Adrenal gland (tissue), 12 donors: Measurements from ENCODE around the gene FXYD5. TPM values are rescaled to one million over a fixed set of nuclear protein-coding genes. Genes with fewer than 3 reads are reported as not detected.

Source experiments
- polyA plus RNA-seq, 3 donors: library from polyadenylated mRNA; stranded (reverse); fragments of 200-250 nt in 2 of 3; fragments of 350-450 nt in 1 of 3; fragmentation: Illumina TruSeq in 1 of 3; extraction: RNeasy Lipid Tissue Mini Kit (QIAGEN cat#74804) in 1 of 3; gene quantifications; one replicate each; pipeline ENCODE4 v1.2.3, GENCODE V29; 2013 to 2014
- small RNA-seq, 2 donors: library from RNA; depleted of rRNA; stranded (forward); fragments of <200 nt; gene quantifications; one replicate each; pipeline ENCODE3, GENCODE V24; 2016
- total RNA-seq, 9 donors: library from RNA; depleted of rRNA in 4 of 9; stranded (reverse); fragments of >200 nt in 4 of 9; fragments of 120-200 nt in 1 of 9; fragmentation: NEBNext Ultra II Directional in 1 of 9; extraction: Animal tissue kit (Norgen Biotek cat#: 25700) in 1 of 9; gene quantifications; one replicate each; pipeline versions ENCODE4 v1.1.0 to v1.2.4, GENCODE V29; 2013 to 2023
- donor health status: healthy with polysubstance abuse.
- donor health status: Bipolar disorder and iron deficiency.
- donor health status: DM: yes; HTN: yes; CAD: no.
- donor health status: DM: no; HTN: no; CAD: no.
- donor health status: DM: no; HTN: no; CAD: no.
- donor health status: DM: yes; HTN: yes; CAD: no.

The FXYD5 gene
- total and polyA plus RNA-seq, 12 donors, result 4.2 to 123 (median 38.9) TPM

Small RNA genes lying within 50 kb of the gene (small RNA-seq; reads per million reads assigned to genes)
- gene AC020907.2, result 0 reads per million in 2 donors

Other genes with a start within 250 kb of the FXYD5 start
- 1 to 10 TPM; 2.1 to 5.6 (median 3.6) TPM for gene ZNF30, start 227.8 kb upstream of the FXYD5 start, total RNA-seq
- gene ZNF30, start 227.8 kb upstream of the FXYD5 start, polyA plus RNA-seq, result 1 to 10 TPM; 2.8 to 5.3 (median 3.6) TPM
- gene ZNF792, start 190.5 kb upstream of the FXYD5 start, total RNA-seq, result 1 to 10 TPM; 3.3 to 8.4 (median 6.8) TPM
- gene ZNF792, start 190.5 kb upstream of the FXYD5 start, polyA plus RNA-seq, result 1 to 10 TPM in 1 of 3 donors, under 1 TPM in 2; 0.61 to 2.1 (median 0.97) TPM
- 100 to 1,000 TPM in 1 of 9 donors, 10 to 100 TPM in 8; 31.2 to 101 (median 79.4) TPM for gene GRAMD1A, start 154.4 kb upstream of the FXYD5 start, total RNA-seq
- gene GRAMD1A, start 154.4 kb upstream of the FXYD5 start, polyA plus RNA-seq, result 100 to 1,000 TPM in 1 of 3 donors, 10 to 100 TPM in 2; 41.5 to 125 (median 74.9) TPM
- 10 to 100 TPM in 6 of 9 donors, 1 to 10 TPM in 2, under 1 TPM in 1; 0.83 to 34.5 (median 15.7) TPM for gene SCN1B, start 124.3 kb upstream of the FXYD5 start, total RNA-seq
- 10 to 100 TPM in 2 of 3 donors, 1 to 10 TPM in 1; 4.4 to 13.2 (median 11.6) TPM for gene SCN1B, start 124.3 kb upstream of the FXYD5 start, polyA plus RNA-seq
- 1 to 10 TPM in 2 of 9 donors, under 1 TPM in 6, not detected in 1; 0.20 to 2.6 (median 0.78) TPM for gene HPN, start 113.0 kb upstream of the FXYD5 start, total RNA-seq
- 1 to 10 TPM in 1 of 3 donors, under 1 TPM in 1, not detected in 1; 0.88 to 1.7 TPM for gene HPN, start 113.0 kb upstream of the FXYD5 start, polyA plus RNA-seq
- gene FXYD3, start 38.9 kb upstream of the FXYD5 start, total RNA-seq, result 1 to 10 TPM in 2 of 9 donors, under 1 TPM in 3, not detected in 4; 0.34 to 4.6 (median 0.75) TPM
- 1 to 10 TPM in 2 of 3 donors, under 1 TPM in 1; 0.35 to 4.0 (median 4.0) TPM for gene FXYD3, start 38.9 kb upstream of the FXYD5 start, polyA plus RNA-seq
- 1 to 10 TPM in 6 of 9 donors, under 1 TPM in 3; 0.17 to 4.4 (median 1.0) TPM for gene LGI4, start 19.7 kb upstream of the FXYD5 start, total RNA-seq
- 10 to 100 TPM in 2 of 3 donors, 1 to 10 TPM in 1; 1.8 to 22.4 (median 19.5) TPM for gene LGI4, start 19.7 kb upstream of the FXYD5 start, polyA plus RNA-seq
- 10 to 100 TPM in 3 of 9 donors, 1 to 10 TPM in 5, not detected in 1; 2.0 to 16.1 (median 6.6) TPM for gene FXYD1, start 15.9 kb upstream of the FXYD5 start, total RNA-seq
- 10 to 100 TPM in 2 of 3 donors, 1 to 10 TPM in 1; 5.5 to 58.6 (median 45.7) TPM for gene FXYD1, start 15.9 kb upstream of the FXYD5 start, polyA plus RNA-seq
- gene FXYD7, start 11.5 kb upstream of the FXYD5 start, total RNA-seq, result under 1 TPM in 1 of 9 donors, not detected in 8; 0.39 TPM
- under 1 TPM in 2 of 3 donors, not detected in 1; 0.64 to 0.67 TPM for gene FXYD7, start 11.5 kb upstream of the FXYD5 start, polyA plus RNA-seq
- gene FAM187B, start 74.0 kb downstream of the FXYD5 start, total RNA-seq, result under 1 TPM in 2 of 9 donors, not detected in 7; 0.06 to 0.18 TPM
- under 1 TPM in 2 of 3 donors, not detected in 1; 0.13 to 0.48 TPM for gene FAM187B, start 74.0 kb downstream of the FXYD5 start, polyA plus RNA-seq
- 100 to 1,000 TPM in 1 of 9 donors, 10 to 100 TPM in 8; 30.2 to 106 (median 54.7) TPM for gene LSR, start 94.3 kb downstream of the FXYD5 start, total RNA-seq
- 10 to 100 TPM in 2 of 3 donors, 1 to 10 TPM in 1; 8.2 to 87.8 (median 62.7) TPM for gene LSR, start 94.3 kb downstream of the FXYD5 start, polyA plus RNA-seq
- gene USF2, start 114.2 kb downstream of the FXYD5 start, total RNA-seq, result 100 to 1,000 TPM in 8 of 9 donors, 10 to 100 TPM in 1; 50.6 to 220 (median 145) TPM
- 100 to 1,000 TPM; 116 to 302 (median 169) TPM for gene USF2, start 114.2 kb downstream of the FXYD5 start, polyA plus RNA-seq
- gene HAMP, start 127.8 kb downstream of the FXYD5 start, total RNA-seq, result 1 to 10 TPM in 2 of 9 donors, under 1 TPM in 3, not detected in 4; 0.57 to 1.7 (median 0.90) TPM
- 1 to 10 TPM in 2 of 3 donors, under 1 TPM in 1; 0.84 to 9.3 (median 1.5) TPM for gene HAMP, start 127.8 kb downstream of the FXYD5 start, polyA plus RNA-seq
- gene MAG, start 137.4 kb downstream of the FXYD5 start, total RNA-seq, result 10 to 100 TPM in 1 of 9 donors, 1 to 10 TPM in 6, under 1 TPM in 1, not detected in 1; 0.45 to 45.0 (median 4.4) TPM
- gene MAG, start 137.4 kb downstream of the FXYD5 start, polyA plus RNA-seq, result under 1 TPM; 0.33 to 0.88 (median 0.40) TPM
- gene CD22, start 174.5 kb downstream of the FXYD5 start, total RNA-seq, result 10 to 100 TPM in 2 of 9 donors, 1 to 10 TPM in 7; 1.8 to 16.1 (median 7.3) TPM
- gene CD22, start 174.5 kb downstream of the FXYD5 start, polyA plus RNA-seq, result 1 to 10 TPM; 3.5 to 6.4 (median 4.2) TPM
- gene FFAR1, start 193.2 kb downstream of the FXYD5 start, total RNA-seq, result under 1 TPM in 1 of 9 donors, not detected in 8; 0.11 TPM
- gene FFAR1, start 193.2 kb downstream of the FXYD5 start, polyA plus RNA-seq, result under 1 TPM in 1 of 3 donors, not detected in 2; 0.03 TPM
- under 1 TPM in 2 of 9 donors, not detected in 7; 0.11 to 0.18 TPM for gene FFAR3, start 203.7 kb downstream of the FXYD5 start, total RNA-seq
- under 1 TPM in 2 of 3 donors, not detected in 1; 0.16 to 0.17 TPM for gene FFAR3, start 203.7 kb downstream of the FXYD5 start, polyA plus RNA-seq
- not detected for gene GPR42, start 216.3 kb downstream of the FXYD5 start, total RNA-seq
- gene GPR42, start 216.3 kb downstream of the FXYD5 start, polyA plus RNA-seq, result not detected